A673 (cell line): Measurements from ENCODE around the gene MAP4K4.

Experiments used
- CTCF ChIP-seq: fragments of 300-800, 200-600 bp; sonication (generic); conservative IDR thresholded peaks from 2 replicates; pipeline ENCODE4 v1.5.1; 2017; ENCODE audit warnings: low read depth, mild to moderate bottlenecking, antibody characterized with exemption, low read length, moderate library complexity, mixed read lengths
- EZH2 ChIP-seq: fragments of 200-600 bp; sonication (generic); IDR thresholded peaks from 2 replicates; pipeline ENCODE4 v1.6.1; 2017; ENCODE audit warnings: borderline replicate concordance, low read depth, mild to moderate bottlenecking, mixed read lengths, antibody characterized with exemption, low read length; ENCODE audit not compliant: poor library complexity, severe bottlenecking

- TF ChIP-seq CTCF, result no peak
- no peak for TF ChIP-seq EZH2
These were observed 55.5 kb downstream of the MAP4K4 start for GRCh38 chr2:101752716-101753616.
